ENCODE measurements around the gene CTNND2.

- TF ChIP-seq YY1 (IDR thresholded peaks at IDR 0.05; ENCODE audit: insufficient read depth, insufficient read length) (no peak), ZNF274 (IDR thresholded peaks at IDR 0.05; ENCODE audit: low read depth, low read length) (no peak)
Measured at GRCh38 chr5:10981932-10982331, 922.3 kb downstream of the CTNND2 start.
